COR-L47 (cell line): Measurements from ENCODE around the gene HOXA10.
A peak's percentile ranks its signal among the peaks of the same experiment; 100 is the strongest.

Experiments used
- DNase-seq: peaks from one replicate; lab custom pipeline; 2025; lab: John Stamatoyannopoulos, UW

The HOXA10 gene

DNA sequence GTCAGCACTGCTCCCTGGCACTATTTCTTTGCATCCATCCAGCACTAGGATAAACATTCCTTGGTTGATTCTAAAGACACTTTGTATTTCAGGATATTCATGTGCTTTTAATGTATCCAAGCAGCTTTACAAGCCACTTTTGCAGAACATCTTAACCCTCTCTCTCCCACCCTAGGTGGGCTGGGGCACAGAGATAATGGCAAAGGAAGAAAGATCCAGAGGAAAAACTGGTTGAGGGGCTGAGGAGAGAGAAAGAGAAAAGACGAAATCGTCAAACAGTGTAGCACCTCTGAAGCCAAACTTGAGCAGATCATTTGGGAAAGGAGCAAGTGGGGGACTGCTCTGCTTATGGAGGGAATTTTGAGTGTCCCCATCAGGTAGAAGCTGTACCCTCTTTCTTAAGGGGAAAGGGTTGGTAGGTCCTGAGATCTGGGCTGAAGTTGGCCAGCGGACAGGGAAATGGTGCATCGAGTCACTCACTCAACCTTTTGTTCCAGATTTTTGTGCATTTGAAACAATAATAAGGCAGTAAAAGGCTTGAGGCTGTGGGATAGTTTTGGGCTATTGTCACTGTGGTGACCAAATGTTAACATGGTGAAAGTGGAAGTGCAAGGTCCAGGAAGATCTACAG is 30.0 kb upstream of the HOXA10 start:
- DNase-seq, result no peak

GRCh38 chr7:27203365-27203953 is 29.3 kb upstream of the HOXA10 start:
- no peak for DNase-seq

- no peak for DNase-seq
Measured at GRCh38 chr7:27202862-27203134, 28.7 kb upstream of the HOXA10 start.

DNA sequence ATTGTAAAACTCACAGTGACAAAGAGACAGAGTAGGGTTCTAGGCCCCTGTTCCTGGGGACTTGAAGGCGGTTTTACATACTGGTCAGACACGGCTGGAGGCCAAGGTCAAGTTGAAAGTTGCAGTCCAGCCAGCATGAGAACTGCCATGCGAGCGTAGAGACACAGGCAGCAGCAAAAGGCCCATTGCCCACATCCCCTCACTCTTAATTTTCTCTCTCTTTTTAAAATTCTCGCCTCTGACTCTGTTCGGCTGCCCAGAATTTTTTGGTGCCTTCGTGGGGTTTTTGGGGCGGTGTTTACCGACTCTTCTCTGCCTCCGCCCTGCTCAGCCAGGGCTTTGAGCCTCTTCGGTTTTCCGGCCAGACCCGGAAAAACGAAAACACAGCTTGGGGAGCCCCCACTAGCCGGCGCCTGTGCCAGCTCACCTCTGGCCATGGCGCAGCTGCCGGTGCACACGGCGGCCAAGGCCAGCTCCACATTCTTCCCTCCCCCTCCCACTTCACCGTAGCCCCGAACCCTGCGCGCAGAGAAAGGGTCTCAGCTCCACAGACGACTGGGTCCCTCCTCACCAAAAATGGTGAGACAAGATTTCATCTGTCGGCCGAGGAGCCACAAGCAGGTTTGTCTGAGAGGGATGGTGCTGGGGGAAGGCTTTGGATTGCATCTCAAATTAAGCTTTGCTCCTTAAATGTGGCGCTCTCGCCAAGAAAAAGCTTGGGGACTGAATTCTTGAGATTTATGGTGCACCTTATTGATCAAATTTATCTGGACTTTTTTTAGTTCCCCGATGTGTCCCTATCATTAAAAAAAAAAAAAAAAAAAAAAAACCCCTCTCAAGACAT is 28.1 kb upstream of the HOXA10 start:
- DNase-seq, result no peak

DNA sequence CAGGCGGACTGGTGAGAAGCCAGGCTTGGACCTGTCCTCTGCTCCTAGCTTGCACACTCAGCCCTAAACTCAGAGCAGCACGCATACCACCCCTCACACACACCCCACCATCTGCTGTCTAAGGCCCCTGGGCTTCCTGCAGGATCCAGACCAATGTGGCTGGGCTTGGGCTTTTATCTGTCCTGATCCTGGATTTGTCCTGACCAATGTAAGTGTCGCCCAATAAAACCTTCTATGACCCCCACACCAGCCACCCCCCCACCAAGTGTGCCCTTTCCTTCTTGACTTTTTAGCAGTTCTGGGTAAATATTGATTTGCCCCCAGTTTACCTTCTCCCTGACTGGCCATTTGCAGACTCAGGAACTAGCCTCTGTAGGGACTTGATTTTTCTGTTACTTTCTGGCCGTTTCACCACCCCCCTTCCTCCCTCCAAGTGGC is 27.5 kb upstream of the HOXA10 start:
- DNase-seq, result no peak

DNA sequence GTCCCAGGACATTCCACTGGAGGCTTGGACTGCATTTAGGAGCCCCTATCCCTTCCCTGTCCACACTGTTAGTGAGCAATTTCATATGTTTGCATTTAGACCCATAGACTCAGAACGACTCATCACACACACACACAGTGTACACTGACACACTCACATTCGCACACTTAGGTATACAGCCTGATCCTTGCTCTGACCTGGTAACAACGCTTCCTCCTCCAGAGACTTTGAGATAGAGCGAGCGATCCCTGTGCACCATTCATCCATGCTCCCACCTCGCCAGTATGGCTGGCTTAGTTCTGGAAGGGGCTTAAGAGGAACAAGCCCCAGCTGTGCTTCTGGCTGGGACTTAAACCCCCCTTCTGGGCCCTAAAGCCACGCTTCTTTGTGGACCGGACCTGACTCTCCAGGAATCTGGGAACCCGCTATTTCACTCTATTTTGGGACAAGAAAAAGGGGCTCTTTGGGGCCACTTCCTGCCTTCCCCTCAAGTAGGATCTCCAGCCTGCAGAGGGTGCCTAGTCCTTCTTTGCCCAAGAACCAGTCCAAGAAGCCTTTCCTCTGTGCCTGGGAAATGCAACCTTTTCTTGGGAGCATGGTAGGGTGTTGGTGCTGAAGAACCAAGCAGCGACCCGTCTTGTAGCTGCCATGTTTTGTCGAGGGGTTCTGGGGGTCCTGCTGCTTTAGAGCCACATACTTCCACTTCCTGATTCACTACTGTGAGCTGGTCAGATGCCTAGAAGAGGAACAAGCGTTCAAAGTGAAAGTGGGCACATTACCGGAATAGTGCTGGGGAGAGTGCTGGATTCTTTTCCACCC is 26.9 kb upstream of the HOXA10 start:
- DNase-seq, result no peak

- peak; percentile 56 for DNase-seq
Measured at GRCh38 chr7:27199849-27200760, 26.0 kb upstream of the HOXA10 start, which contains the start of gene HOXA13. Gene HOXA13 (minus strand): TSS chr7:27200091. CDS start chr7:27200077, 14 bp downstream.

DNA sequence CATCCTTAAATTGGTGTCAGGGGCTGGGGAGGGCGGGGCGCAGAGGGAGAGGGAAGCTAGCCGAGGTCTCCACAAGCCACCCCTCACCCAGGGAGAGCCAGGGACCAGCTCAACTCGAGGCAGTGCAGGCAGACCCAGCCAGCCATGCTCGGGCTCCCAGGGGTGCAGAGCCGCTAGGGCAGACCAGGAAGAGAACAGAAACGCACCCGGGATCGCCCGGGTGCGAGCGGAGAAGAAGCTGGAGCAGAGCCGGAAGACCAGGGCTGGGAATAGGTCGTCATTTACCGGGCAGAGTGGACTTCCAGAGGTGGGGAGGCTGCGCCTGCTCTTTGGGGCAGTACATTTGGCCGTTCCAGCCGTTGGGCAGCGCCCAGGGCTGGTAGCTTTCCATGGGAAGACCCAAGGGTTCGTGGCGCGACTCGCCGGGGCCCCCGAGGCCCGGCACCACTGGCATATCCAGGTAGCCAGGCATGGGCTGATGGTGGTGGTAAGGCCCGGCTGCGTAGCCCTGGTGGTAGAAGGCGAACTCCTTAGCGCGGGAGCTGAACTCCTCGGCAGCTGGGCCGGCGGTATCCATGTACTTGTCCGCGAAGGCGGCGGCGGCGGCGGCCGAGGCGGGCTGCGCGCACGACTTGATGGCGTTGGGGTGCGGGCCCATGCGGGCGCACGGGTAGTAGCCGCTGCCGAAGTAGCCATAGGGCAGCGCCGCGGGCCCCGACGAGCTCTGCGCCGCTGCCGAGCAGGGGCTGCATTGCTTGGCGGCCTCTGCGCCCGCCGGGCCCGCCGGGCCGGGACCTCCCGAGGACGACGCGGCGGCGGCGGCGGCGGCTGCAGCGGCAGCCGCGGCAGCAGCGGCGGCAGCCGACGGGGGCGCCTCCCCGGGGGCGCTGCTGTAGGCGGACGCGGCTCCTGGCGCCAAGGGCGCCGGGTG is 25.0 kb upstream of the HOXA10 start:
- DNase-seq, result no peak

- no peak for DNase-seq
Measured at GRCh38 chr7:27198138-27198841, 24.2 kb upstream of the HOXA10 start.

- no peak for DNase-seq
Measured at GRCh38 chr7:27197137-27198042, 23.3 kb upstream of the HOXA10 start.

GRCh38 chr7:27196287-27196767 is 22.2 kb upstream of the HOXA10 start:
- peak; percentile 43 for DNase-seq

DNA sequence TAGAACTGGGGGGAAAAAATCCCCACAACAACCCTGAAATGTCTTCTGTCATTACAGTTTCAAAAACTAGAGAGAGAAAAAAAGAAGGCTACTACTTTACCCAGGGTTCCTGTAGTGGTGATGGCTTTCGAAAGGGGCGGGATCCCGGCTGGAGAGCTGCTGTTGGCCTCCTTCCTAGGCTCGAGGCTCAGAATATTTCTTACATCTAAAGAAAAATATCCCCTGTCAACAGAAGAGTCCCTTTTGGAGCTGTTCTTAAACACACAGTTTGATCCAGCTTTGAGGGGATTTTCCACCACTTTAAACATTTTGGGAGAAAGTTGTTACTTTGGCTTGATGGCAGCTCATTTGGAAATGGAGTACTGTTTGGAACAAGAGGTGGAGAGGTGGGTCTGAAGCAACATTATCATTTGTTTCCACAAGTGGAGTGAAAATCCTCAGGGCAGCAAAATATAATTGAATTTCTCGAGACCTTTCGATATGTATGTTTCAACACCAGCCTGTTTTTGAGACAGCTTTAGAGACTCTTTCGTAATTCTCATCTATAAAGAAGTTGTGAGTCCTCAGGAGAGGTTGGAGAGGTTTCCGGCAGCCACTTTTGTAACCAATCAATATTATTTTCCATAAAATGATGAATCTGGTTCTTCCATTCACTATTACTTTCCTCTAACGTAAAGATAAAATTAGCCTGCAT is 20.7 kb upstream of the HOXA10 start:
- no peak for DNase-seq

DNA sequence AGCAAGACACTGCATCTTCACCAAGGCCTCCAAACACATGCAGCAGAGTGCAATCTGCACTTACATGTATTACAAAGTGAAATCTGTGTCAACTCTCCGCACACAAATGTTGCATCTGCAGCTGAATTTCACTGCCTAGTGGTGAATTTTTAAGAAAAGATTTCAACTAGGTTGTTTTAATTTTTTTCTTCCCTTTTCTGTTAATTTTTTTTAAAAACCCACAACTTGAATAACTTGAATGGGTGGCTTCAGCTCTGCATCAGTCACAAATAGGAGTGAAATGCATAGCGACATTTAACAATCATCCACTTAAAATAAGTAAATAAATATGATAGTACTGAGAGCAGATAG is 19.9 kb upstream of the HOXA10 start:
- no peak for DNase-seq

DNA sequence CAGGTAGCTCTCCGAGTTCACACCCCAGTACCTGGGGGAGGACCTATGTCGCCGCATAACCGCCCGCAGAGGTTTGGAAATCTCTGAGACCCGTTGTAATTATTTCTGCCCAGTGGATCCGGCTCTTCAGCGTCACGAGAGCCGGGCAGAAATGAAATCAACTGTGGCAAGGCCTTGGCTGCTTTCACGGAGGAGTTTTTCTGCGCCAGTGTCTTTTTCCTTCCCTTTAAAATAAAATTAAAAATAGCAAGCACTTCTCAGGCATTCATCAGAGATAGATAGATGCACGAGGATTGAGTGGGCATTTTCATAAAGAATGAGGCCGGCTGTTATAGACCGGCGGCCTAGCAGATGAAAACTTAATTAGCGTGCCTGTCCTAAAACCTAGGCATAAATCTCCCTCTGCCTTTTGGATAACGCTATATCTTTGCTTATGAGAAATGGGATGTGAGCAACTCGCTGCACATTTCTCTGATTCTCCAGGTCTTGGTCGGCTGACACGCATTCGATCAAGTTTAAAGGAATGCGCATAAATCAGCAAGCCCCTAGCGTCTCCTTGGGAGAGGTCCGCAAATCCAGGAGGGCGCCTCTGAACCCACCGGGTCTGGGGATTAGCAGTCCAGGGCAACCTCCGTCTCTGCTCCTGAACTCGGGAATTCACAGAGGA is 19.3 kb upstream of the HOXA10 start:
- DNase-seq, result no peak

GRCh38 chr7:27192546-27193334 is 18.6 kb upstream of the HOXA10 start:
- DNase-seq, result no peak

- no peak for DNase-seq
Measured at GRCh38 chr7:27191833-27192545, 17.9 kb upstream of the HOXA10 start.
